GM21786 (cell line): ENCODE measurements around the gene AIF1L.
"Not testable (repeated sequence)": the region's sequence is repeated elsewhere in the genome, so short reads cannot be mapped to it uniquely, and the experiment has no call there.

ENCODE experiments used
- ATAC-seq: cut with Tn5 transposase; IDR thresholded peaks from one replicate; pipeline ENCODE4 v1.9.1; 2021; ENCODE audit not compliant: unreplicated experiment

AIF1L gene

GRCh38 chr9:131097948-131098278 lies 1.6 kb downstream of the AIF1L start:
- ATAC-seq: no peak

GRCh38 chr9:131098391-131099101 lies 2.2 kb downstream of the AIF1L start:
- ATAC-seq: no peak

GRCh38 chr9:131099102-131099606 lies 2.8 kb downstream of the AIF1L start:
- ATAC-seq: no peak

- ATAC-seq: not testable (repeated sequence)
These were observed 3.5 kb downstream of the AIF1L start for GRCh38 chr9:131099845-131100244.

GRCh38 chr9:131100445-131100844 lies 4.1 kb downstream of the AIF1L start:
- no peak for ATAC-seq

GRCh38 chr9:131101207-131101964 lies 5.1 kb downstream of the AIF1L start:
- no peak for ATAC-seq

- no peak for ATAC-seq
These were observed 6.7 kb downstream of the AIF1L start for GRCh38 chr9:131103024-131103423.

- ATAC-seq: no peak
These were observed 7.2 kb downstream of the AIF1L start for GRCh38 chr9:131103535-131103934.

- no peak for ATAC-seq
These were observed 7.8 kb downstream of the AIF1L start for GRCh38 chr9:131104016-131104740.

- ATAC-seq: no peak
These were observed 9.6 kb downstream of the AIF1L start for GRCh38 chr9:131105952-131106351.

- ATAC-seq: no peak
These were observed 11.4 kb downstream of the AIF1L start for GRCh38 chr9:131107760-131108159.

- ATAC-seq: no peak
These were observed 15.0 kb downstream of the AIF1L start for GRCh38 chr9:131111186-131111853.

GRCh38 chr9:131111854-131112311 lies 15.6 kb downstream of the AIF1L start:
- ATAC-seq: no peak

- no peak for ATAC-seq
These were observed 16.2 kb downstream of the AIF1L start for GRCh38 chr9:131112374-131113154.

GRCh38 chr9:131113655-131114054 lies 17.3 kb downstream of the AIF1L start:
- no peak for ATAC-seq

- no peak for ATAC-seq
These were observed 17.8 kb downstream of the AIF1L start for GRCh38 chr9:131114084-131114535.

- not testable (repeated sequence) for ATAC-seq
These were observed 19.0 kb downstream of the AIF1L start for GRCh38 chr9:131115360-131115742.

- ATAC-seq: no peak
These were observed 20.2 kb downstream of the AIF1L start for GRCh38 chr9:131116281-131117120.

GRCh38 chr9:131117121-131117761 lies 20.9 kb downstream of the AIF1L start:
- no peak for ATAC-seq
